ENCODE results near the gene AVPI1. TPM values are rescaled to one million over a fixed set of nuclear protein-coding genes. Genes with fewer than 3 reads are reported as not detected.

AVPI1 gene
- 1 to 10 TPM; 1.1 to 1.7 TPM for total RNA-seq

- H3K9me3 Mint-ChIP-seq (ENCODE audit: insufficient read depth), result no peaks in the 10 kb centered on the region
- DNase-seq, result peak; percentile 95
- peak; percentile 97 for ATAC-seq
- H3K27ac Mint-ChIP-seq, result peak within 1 kb of the TSS; percentile 74
- peak within 1 kb of the TSS; percentile 82 for H3K4me3 Mint-ChIP-seq
- no peaks in the 10 kb centered on the region for H3K36me3 Mint-ChIP-seq (ENCODE audit: low read depth)
- H3K4me1 Mint-ChIP-seq (ENCODE audit: low read depth), result peaks cover 17% of the 10 kb centered on the region
- ChIA-PET POLR2A (interaction anchor here (0.7 to 1.6 kb wide), 6 partner anchors 9 to 48 kb away, joined by 3 to 7 read pairs (median 4); no protein-coding TSS in a partner anchor), CTCF (interaction anchor here (0.7 to 7.5 kb wide), 21 partner anchors 8 to 182 kb away, joined by 3 to 59 read pairs (median 5); partner anchors contain the start of genes MARVELD1, PI4K2A, SFRP5 and ZFYVE27)
- no peaks in the 10 kb centered on the region for H3K27me3 Mint-ChIP-seq (ENCODE audit: low read depth)
Measured at GRCh38 chr10:97686962-97687784, at the start of gene AVPI1. Gene AVPI1, minus strand, starts transcription at chr10:97687241. Its CDS starts 7,336 bp downstream, at chr10:97679905.

GRCh38 chr10:97736403-97736901 is 49.4 kb upstream of the AVPI1 start:
- Mint-ChIP-seq H3K27ac (peak overlapping the region; percentile 95), H3K4me3 (peak overlapping the region; percentile 90), H3K27me3 (ENCODE audit: low read depth) (peaks cover 4% of the 10 kb centered on the region), H3K36me3 (ENCODE audit: low read depth) (peaks cover 34% of the 10 kb centered on the region), H3K4me1 (ENCODE audit: low read depth) (peaks cover 45% of the 10 kb centered on the region), H3K9me3 (ENCODE audit: insufficient read depth) (no peaks in the 10 kb centered on the region)
- ChIA-PET POLR2A (interaction anchor here (0.6 to 1.1 kb wide), 7 partner anchors 10 to 51 kb away, joined by 3 to 5 read pairs (median 3); no protein-coding TSS in a partner anchor), CTCF (interaction anchor here (0.6 to 9.6 kb wide), 14 partner anchors 9 to 1503 kb away, joined by 3 to 171 read pairs (median 5); partner anchors contain the start of genes ANKRD2, AVPI1 and MARVELD1)
- ATAC-seq, result peak; percentile 16
- no peak for DNase-seq

GRCh38 chr10:97734021-97734420 is 47.0 kb upstream of the AVPI1 start:
- Mint-ChIP-seq H3K4me3 (no peak overlapping the region), H3K4me1 (ENCODE audit: low read depth) (peaks cover 24% of the 10 kb centered on the region), H3K36me3 (ENCODE audit: low read depth) (peaks cover 15% of the 10 kb centered on the region), H3K27me3 (ENCODE audit: low read depth) (peaks cover 4% of the 10 kb centered on the region), H3K27ac (no peak overlapping the region), H3K9me3 (ENCODE audit: insufficient read depth) (no peaks in the 10 kb centered on the region)
- ChIA-PET POLR2A (interaction anchor here (0.7 to 0.8 kb wide), 2 partner anchors 48 to 200 kb away, joined by 3 read pairs; no protein-coding TSS in a partner anchor), CTCF (interaction anchor here (1.6 to 9.6 kb wide), 5 partner anchors 21 to 57 kb away, joined by 4 to 171 read pairs (median 18); partner anchors contain the start of gene MARVELD1)
- no peak for DNase-seq
- ATAC-seq, result no peak

- ChIA-PET CTCF (interaction anchor here (1.1 to 9.6 kb wide), 6 partner anchors 20 to 56 kb away, joined by 3 to 171 read pairs (median 11); partner anchors contain the start of gene MARVELD1), POLR2A (no interaction called here)
- ATAC-seq (no peak), DNase-seq (no peak)
- Mint-ChIP-seq H3K9me3 (ENCODE audit: insufficient read depth) (no peaks in the 10 kb centered on the region), H3K4me3 (no peak overlapping the region), H3K4me1 (ENCODE audit: low read depth) (peaks cover 19% of the 10 kb centered on the region), H3K27ac (no peak overlapping the region), H3K36me3 (ENCODE audit: low read depth) (peaks cover 10% of the 10 kb centered on the region), H3K27me3 (ENCODE audit: low read depth) (peaks cover 4% of the 10 kb centered on the region)
Measured at GRCh38 chr10:97733256-97733655, 46.2 kb upstream of the AVPI1 start.

- CTCF ChIA-PET, result interaction anchor here (0.9 to 9.6 kb wide), 8 partner anchors 13 to 56 kb away, joined by 3 to 171 read pairs (median 6); partner anchors contain the start of genes AVPI1 and MARVELD1
- DNase-seq (no peak), ATAC-seq (no peak)
- Mint-ChIP-seq H3K27me3 (ENCODE audit: low read depth) (peaks cover 4% of the 10 kb centered on the region), H3K27ac (no peak overlapping the region), H3K9me3 (ENCODE audit: insufficient read depth) (no peaks in the 10 kb centered on the region), H3K4me1 (ENCODE audit: low read depth) (peaks cover 10% of the 10 kb centered on the region), H3K4me3 (no peak overlapping the region), H3K36me3 (ENCODE audit: low read depth) (peaks cover 2% of the 10 kb centered on the region)
- POLR2A ChIA-PET, result no interaction called here
Measured at GRCh38 chr10:97732052-97732359, 45.0 kb upstream of the AVPI1 start.

GRCh38 chr10:97731346-97732051 is 44.5 kb upstream of the AVPI1 start:
- peak; percentile 61 for DNase-seq
- H3K36me3 Mint-ChIP-seq (ENCODE audit: low read depth), result no peaks in the 10 kb centered on the region
- ChIA-PET POLR2A (interaction anchor here (1.4 kb wide), 1 partner anchor 15 kb away, joined by 4 read pairs; no protein-coding TSS in a partner anchor), CTCF (interaction anchor here (0.7 to 9.6 kb wide), 12 partner anchors 13 to 159 kb away, joined by 3 to 171 read pairs (median 4); partner anchors contain the start of genes ANKRD2, AVPI1 and MARVELD1)
- H3K27me3 Mint-ChIP-seq (ENCODE audit: low read depth), result peaks cover 4% of the 10 kb centered on the region
- H3K27ac Mint-ChIP-seq, result no peak overlapping the region
- H3K4me3 Mint-ChIP-seq, result no peak overlapping the region
- ATAC-seq, result no peak
- H3K9me3 Mint-ChIP-seq (ENCODE audit: insufficient read depth), result no peaks in the 10 kb centered on the region
- H3K4me1 Mint-ChIP-seq (ENCODE audit: low read depth), result peaks cover 6% of the 10 kb centered on the region

- no peaks in the 10 kb centered on the region for H3K9me3 Mint-ChIP-seq (ENCODE audit: insufficient read depth)
- DNase-seq (no peak), ATAC-seq (no peak)
- H3K4me3 Mint-ChIP-seq, result no peak overlapping the region
- H3K4me1 Mint-ChIP-seq (ENCODE audit: low read depth), result no peaks in the 10 kb centered on the region
- H3K36me3 Mint-ChIP-seq (ENCODE audit: low read depth), result no peaks in the 10 kb centered on the region
- H3K27me3 Mint-ChIP-seq (ENCODE audit: low read depth), result peaks cover 11% of the 10 kb centered on the region
- no peak overlapping the region for H3K27ac Mint-ChIP-seq
- CTCF ChIA-PET, result interaction anchor here (5.9 to 9.6 kb wide), 2 partner anchors 16 to 25 kb away, joined by 75 to 171 read pairs; partner anchors contain the start of gene MARVELD1
- POLR2A ChIA-PET, result no interaction called here
Measured at GRCh38 chr10:97729014-97729413, 42.0 kb upstream of the AVPI1 start.

- ATAC-seq (no peak), DNase-seq (no peak)
- Mint-ChIP-seq H3K9me3 (ENCODE audit: insufficient read depth) (no peaks in the 10 kb centered on the region), H3K36me3 (ENCODE audit: low read depth) (no peaks in the 10 kb centered on the region), H3K27me3 (ENCODE audit: low read depth) (peaks cover 10% of the 10 kb centered on the region), H3K27ac (no peak overlapping the region), H3K4me1 (ENCODE audit: low read depth) (no peaks in the 10 kb centered on the region), H3K4me3 (no peak overlapping the region)
- POLR2A ChIA-PET, result interaction anchor here (0.6 to 1.8 kb wide), 4 partner anchors 10 to 1349 kb away, joined by 3 to 5 read pairs (median 3); partner anchors contain the start of gene ZFYVE27
- CTCF ChIA-PET, result interaction anchor here (0.6 to 5.0 kb wide), 7 partner anchors 10 to 48 kb away, joined by 3 to 38 read pairs (median 3); partner anchors contain the start of gene ZFYVE27
Measured at GRCh38 chr10:97726636-97727178, 39.7 kb upstream of the AVPI1 start.

- Mint-ChIP-seq H3K9me3 (ENCODE audit: insufficient read depth) (no peaks in the 10 kb centered on the region), H3K4me1 (ENCODE audit: low read depth) (no peaks in the 10 kb centered on the region), H3K27me3 (ENCODE audit: low read depth) (peaks cover 10% of the 10 kb centered on the region), H3K36me3 (ENCODE audit: low read depth) (no peaks in the 10 kb centered on the region), H3K27ac (no peak overlapping the region), H3K4me3 (no peak overlapping the region)
- DNase-seq, result no peak
- POLR2A ChIA-PET, result interaction anchor here (2.2 kb wide), 1 partner anchor 10 kb away, joined by 6 read pairs; the partner anchor contains the start of gene MARVELD1
- CTCF ChIA-PET, result interaction anchor here (1.2 to 5.0 kb wide), 6 partner anchors 10 to 303 kb away, joined by 3 to 38 read pairs (median 7); partner anchors contain the start of genes MARVELD1 and ZFYVE27
- ATAC-seq, result no peak
Measured at GRCh38 chr10:97724341-97724941, 37.4 kb upstream of the AVPI1 start.

- POLR2A ChIA-PET, result no interaction called here
- Mint-ChIP-seq H3K27ac (no peak overlapping the region), H3K36me3 (ENCODE audit: low read depth) (no peaks in the 10 kb centered on the region), H3K4me1 (ENCODE audit: low read depth) (no peaks in the 10 kb centered on the region), H3K27me3 (ENCODE audit: low read depth) (peaks cover 10% of the 10 kb centered on the region), H3K4me3 (no peak overlapping the region), H3K9me3 (ENCODE audit: insufficient read depth) (no peaks in the 10 kb centered on the region)
- DNase-seq (no peak), ATAC-seq (no peak)
- CTCF ChIA-PET, result interaction anchor here (1.9 to 5.0 kb wide), 2 partner anchors 13 to 22 kb away, joined by 11 to 38 read pairs; no protein-coding TSS in a partner anchor
Measured at GRCh38 chr10:97723001-97723400, 36.0 kb upstream of the AVPI1 start.
